GM12874 (cell line): Measurements from ENCODE around the gene ATG2A.

Source experiments
- TF ChIP-seq, protein P1 (sequence below): IDR thresholded peaks from 2 replicates; pipeline ENCODE4 v1.5.1; 2011; ENCODE audit warnings: low read depth, mild to moderate bottlenecking, control low read depth, low read length, moderate library complexity; ENCODE audit not compliant: insufficient read depth

The ATG2A gene

DNA sequence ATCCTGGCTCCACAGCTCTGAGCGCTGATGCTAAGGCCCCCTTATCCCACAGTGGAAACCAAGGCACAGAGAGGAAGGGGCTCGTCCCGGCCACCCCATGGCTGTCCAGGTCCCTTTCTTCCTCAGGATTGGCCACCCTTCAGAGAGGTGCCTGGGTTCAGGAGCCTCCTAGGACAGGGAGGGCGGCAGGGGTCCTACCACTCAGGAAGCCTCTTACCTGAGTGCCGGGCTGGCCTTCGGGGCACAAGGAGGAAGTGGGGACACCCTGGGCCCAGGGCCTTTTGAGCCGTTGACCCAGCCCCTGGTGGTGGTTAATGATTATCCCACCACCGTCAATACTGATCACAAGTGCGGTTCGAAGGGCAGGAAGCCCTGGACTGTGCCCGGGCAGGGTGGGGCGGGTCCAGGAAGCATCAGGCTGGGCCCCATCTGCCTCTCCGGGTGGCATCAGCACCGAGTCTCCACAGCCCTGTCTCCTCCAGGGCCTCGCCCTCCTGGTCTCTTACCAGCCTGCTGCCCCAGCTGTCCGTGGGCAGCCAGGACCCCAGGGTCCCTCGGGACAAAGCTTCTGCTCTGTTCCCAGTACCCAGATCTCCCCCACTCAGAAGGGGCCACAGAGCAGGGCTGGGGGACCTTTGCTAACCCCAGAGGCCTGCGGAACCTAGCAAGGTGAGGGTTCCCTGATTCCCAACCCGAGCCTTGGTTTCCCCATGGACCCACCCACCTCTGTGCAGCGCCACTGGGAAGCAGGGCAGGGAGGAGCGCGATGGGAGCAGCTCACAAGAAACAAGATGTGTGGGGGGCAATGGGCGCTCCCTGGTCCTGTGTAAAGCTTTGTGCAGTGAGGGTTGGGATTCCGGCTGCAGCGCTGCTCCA is 23.6 kb downstream of the ATG2A start:
- TF ChIP-seq, protein P1, sequence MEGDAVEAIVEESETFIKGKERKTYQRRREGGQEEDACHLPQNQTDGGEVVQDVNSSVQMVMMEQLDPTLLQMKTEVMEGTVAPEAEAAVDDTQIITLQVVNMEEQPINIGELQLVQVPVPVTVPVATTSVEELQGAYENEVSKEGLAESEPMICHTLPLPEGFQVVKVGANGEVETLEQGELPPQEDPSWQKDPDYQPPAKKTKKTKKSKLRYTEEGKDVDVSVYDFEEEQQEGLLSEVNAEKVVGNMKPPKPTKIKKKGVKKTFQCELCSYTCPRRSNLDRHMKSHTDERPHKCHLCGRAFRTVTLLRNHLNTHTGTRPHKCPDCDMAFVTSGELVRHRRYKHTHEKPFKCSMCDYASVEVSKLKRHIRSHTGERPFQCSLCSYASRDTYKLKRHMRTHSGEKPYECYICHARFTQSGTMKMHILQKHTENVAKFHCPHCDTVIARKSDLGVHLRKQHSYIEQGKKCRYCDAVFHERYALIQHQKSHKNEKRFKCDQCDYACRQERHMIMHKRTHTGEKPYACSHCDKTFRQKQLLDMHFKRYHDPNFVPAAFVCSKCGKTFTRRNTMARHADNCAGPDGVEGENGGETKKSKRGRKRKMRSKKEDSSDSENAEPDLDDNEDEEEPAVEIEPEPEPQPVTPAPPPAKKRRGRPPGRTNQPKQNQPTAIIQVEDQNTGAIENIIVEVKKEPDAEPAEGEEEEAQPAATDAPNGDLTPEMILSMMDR: no peak

- TF ChIP-seq, protein P1: no peak
Observed at GRCh38 chr11:64892838-64893193, 24.2 kb downstream of the ATG2A start.

DNA sequence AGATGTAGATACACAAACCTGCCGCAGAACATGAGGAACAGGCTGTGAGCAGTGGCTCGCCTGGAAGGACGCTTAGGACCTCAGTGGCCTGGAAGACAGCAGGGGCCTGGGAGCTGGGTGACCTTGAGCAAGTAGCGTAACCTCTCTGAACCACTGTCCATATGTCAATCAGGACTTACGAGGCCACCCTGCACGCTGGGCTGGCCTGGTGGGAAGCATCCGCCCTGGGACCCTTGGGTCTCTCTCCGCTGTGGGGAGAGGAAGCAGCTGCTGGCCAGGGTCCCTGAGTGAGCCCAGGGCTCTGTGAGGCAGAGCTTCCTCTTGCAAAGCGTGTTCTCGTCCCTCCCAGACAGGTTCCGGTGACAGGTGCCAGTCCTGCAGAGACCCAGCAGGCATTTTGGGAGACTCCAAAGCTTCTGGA is 24.6 kb downstream of the ATG2A start:
- TF ChIP-seq, protein P1: no peak

GRCh38 chr11:64891880-64892279 is 25.1 kb downstream of the ATG2A start:
- TF ChIP-seq, protein P1: no peak

GRCh38 chr11:64891215-64891848 is 25.7 kb downstream of the ATG2A start:
- TF ChIP-seq, protein P1: no peak

- TF ChIP-seq, protein P1: no peak
Observed at GRCh38 chr11:64890522-64890939, 26.5 kb downstream of the ATG2A start.

- TF ChIP-seq, protein P1: no peak
Observed at GRCh38 chr11:64888729-64889511, 28.1 kb downstream of the ATG2A start.
